ENCODE results near the gene BBS9.
"Not testable (repeated sequence)": the region's sequence is repeated elsewhere in the genome, so short reads cannot be mapped to it uniquely, and the experiment has no call there.

The BBS9 gene

DNA sequence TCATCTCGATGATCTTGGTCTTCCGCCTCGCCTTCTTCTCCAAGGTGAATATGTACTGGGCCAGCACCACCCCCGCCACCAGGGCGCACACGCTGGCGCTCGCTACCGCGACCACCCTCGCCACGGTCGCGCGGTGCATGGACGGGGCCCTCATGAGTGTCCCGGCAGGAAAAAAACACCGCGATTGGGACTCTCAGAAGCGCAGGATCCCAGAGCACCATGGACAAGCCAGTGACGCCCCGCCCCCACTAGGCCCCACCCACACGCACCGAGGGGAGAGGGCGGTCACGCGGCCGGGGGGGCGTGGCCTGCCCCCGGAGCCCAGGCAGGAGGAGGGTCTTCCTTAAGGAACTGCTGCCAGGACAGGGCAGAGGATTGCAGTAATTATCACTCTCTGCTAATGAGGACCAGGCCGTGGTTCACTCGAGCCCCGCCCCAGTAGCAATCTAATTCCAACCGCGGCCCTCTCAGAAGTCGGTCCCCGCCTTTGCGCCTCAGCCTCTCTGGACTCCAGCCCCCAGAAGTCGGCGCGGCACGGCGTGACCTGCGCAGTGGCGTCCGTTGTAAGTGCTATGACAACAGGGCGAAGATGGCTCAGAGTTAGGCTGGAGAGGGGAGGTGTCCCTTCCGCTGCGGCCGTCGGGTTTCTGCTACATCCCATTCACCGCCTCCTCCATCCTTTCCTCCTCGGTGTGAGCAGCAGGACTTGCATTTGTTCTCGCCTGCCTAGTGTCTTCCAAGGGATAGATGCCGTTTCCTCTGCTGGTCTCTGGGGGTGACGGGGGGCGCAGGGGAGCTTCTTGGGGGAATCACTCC, at the start of gene BBS9:
BBS9 (plus strand) TSS at position 575 of the 816 bp plus-strand sequence. CDS start 16,689 bp downstream, outside the sequence.
- no peak within 1 kb of the TSS for H3K27ac ChIP-seq (ENCODE audit: low read length)
- H3K36me3 ChIP-seq (ENCODE audit: control insufficient read depth, insufficient read depth, low read length) = no peaks in the 10 kb centered on the region
- H3K9me3 ChIP-seq (ENCODE audit: control insufficient read depth, insufficient read depth, low read length) = no peaks in the 10 kb centered on the region
- peak; percentile 88 for DNase-seq (ENCODE audit: low read depth, low spot score)
- no peaks in the 10 kb centered on the region for H3K27me3 ChIP-seq (ENCODE audit: control insufficient read depth, insufficient read depth, low read length)
- WGBS (ENCODE audit: insufficient coverage, insufficient read length) = no CpG with 5 or more reads among the region's 57 CpGs
- peak within 1 kb of the TSS; percentile 85 for H3K4me3 ChIP-seq (ENCODE audit: low read length)
- no peaks in the 10 kb centered on the region for H3K4me1 ChIP-seq (ENCODE audit: control insufficient read depth, insufficient read depth, low read length)

DNA sequence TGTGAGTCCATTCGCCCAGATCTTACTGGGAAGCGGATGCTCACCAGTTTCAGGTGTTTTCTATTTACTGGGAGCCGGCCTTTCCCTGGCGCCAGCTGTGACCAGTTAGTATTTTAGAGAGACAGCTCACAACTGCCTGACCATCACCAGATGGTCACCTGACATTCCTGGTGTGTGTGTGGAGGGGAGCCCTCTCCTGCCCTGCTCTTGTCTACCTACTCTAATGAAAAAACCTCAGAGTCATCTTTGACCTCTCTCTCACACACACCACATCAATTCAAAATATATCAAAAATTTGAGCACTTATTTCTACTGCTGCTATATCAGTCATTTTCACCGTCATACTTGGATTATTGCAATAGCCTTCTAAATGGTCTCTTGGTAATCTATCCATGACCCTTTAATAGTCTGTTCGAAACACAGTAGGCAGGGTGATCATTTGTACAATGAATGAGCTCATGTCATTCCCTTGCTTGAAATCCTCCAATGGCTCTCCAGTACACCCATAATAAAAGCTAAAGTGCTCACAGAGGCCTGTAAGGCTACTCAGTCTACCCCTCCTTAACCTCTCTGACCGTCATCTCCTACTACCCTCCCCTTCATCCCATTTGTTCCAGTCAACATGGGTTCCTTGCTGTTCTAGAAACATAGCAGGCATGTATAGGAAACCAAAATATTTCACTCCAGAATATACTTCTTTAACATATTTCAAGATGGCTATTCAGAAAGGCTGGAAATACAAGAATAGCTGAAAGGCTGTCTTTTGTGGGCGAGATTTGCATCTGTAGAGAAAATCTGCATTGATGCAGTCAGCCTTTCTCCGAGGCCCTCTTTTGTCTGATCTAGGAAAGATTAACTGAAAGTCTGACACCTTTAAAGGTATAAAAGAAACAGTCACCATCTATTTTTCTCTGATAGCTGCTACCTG, 49.3 kb upstream of the BBS9 start:
- peaks cover 6% of the 10 kb centered on the region for H3K4me1 ChIP-seq (ENCODE audit: control insufficient read depth, insufficient read depth, low read length)
- H3K27ac ChIP-seq (ENCODE audit: low read length) = no peak overlapping the region
- no peaks in the 10 kb centered on the region for H3K36me3 ChIP-seq (ENCODE audit: control insufficient read depth, insufficient read depth, low read length)
- WGBS (ENCODE audit: insufficient coverage, insufficient read length) = 100% methylated on average over 1 of the region's 9 CpGs
- H3K27me3 ChIP-seq (ENCODE audit: control insufficient read depth, insufficient read depth, low read length) = no peaks in the 10 kb centered on the region
- no peak for DNase-seq (ENCODE audit: low read depth, low spot score)
- H3K4me3 ChIP-seq (ENCODE audit: low read length) = no peak overlapping the region
- no peaks in the 10 kb centered on the region for H3K9me3 ChIP-seq (ENCODE audit: control insufficient read depth, insufficient read depth, low read length)

DNA sequence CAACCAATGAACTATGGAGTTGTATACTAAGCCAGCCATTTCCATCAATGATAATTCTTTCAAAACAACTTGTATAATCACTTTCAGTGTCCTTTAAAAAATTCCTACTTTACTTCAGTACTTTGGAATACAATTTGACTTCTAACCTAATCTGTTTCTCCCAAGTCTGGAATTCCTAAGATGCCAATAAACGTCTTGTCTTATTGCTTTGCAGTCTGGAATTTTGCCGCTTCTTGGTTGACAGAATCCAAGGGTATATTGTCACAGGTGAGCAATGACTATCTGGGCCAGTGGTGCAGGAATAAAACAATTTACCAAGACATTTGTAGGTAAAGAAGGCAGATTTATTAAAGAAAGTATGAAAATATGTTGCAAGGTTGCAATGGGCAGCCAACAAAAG, 42.0 kb upstream of the BBS9 start:
- Histone ChIP-seq H3K27ac (ENCODE audit: low read length) (no peak overlapping the region), H3K9me3 (ENCODE audit: control insufficient read depth, insufficient read depth, low read length) (no peaks in the 10 kb centered on the region), H3K4me3 (ENCODE audit: low read length) (no peak overlapping the region), H3K27me3 (ENCODE audit: control insufficient read depth, insufficient read depth, low read length) (no peaks in the 10 kb centered on the region), H3K36me3 (ENCODE audit: control insufficient read depth, insufficient read depth, low read length) (no peaks in the 10 kb centered on the region), H3K4me1 (ENCODE audit: control insufficient read depth, insufficient read depth, low read length) (no peaks in the 10 kb centered on the region)
- DNase-seq (ENCODE audit: low read depth, low spot score) = no peak
- no CpG with 5 or more reads among the region's 2 CpGs for WGBS (ENCODE audit: insufficient coverage, insufficient read length)

DNA sequence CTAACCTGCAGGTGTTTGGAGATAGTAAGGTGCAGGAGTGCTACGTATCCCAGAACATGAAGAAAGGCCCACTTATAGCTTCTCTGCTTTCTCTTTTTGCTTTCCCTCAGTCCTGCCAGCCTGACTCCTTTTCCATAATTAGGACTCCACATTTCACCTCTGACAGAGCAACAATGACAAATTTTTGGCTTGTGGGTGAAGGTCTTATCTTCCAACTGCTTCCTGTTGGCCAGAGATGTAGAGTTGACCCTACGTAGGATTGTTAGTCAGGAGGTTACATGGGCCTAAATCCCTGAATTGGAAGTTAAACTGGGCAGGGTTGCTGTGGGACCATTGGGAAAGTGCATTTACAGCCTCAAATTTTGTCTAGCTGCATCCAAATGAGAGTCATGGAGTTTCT, 41.5 kb upstream of the BBS9 start:
- no peaks in the 10 kb centered on the region for H3K36me3 ChIP-seq (ENCODE audit: control insufficient read depth, insufficient read depth, low read length)
- no peak overlapping the region for H3K27ac ChIP-seq (ENCODE audit: low read length)
- WGBS (ENCODE audit: insufficient coverage, insufficient read length) = no CpG with 5 or more reads among the region's 2 CpGs
- no peak overlapping the region for H3K4me3 ChIP-seq (ENCODE audit: low read length)
- no peaks in the 10 kb centered on the region for H3K9me3 ChIP-seq (ENCODE audit: control insufficient read depth, insufficient read depth, low read length)
- H3K4me1 ChIP-seq (ENCODE audit: control insufficient read depth, insufficient read depth, low read length) = no peaks in the 10 kb centered on the region
- H3K27me3 ChIP-seq (ENCODE audit: control insufficient read depth, insufficient read depth, low read length) = no peaks in the 10 kb centered on the region
- no peak for DNase-seq (ENCODE audit: low read depth, low spot score)

DNA sequence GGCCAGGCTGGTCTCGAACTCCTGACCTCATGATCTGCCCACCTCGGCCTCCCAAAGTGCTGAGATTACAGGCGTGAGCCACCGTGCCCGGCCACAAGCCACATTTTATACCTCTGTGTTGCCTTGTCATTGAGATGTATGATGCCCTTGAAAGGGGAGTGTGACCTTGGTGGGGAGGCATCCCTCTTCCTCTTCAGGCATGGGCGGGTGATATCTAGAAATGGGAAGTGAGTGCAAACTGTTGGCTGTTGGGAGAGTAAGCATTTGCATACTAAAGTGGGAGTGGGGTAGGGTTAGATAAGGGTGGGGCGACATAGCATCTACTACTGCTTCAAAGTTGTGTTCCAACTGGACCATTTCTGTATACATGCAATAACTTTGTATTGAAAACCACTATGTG, 40.2 kb upstream of the BBS9 start:
- H3K27ac ChIP-seq (ENCODE audit: low read length) = no peak overlapping the region
- WGBS (ENCODE audit: insufficient coverage, insufficient read length) = no CpG with 5 or more reads among the region's 7 CpGs
- H3K4me3 ChIP-seq (ENCODE audit: low read length) = no peak overlapping the region
- no peaks in the 10 kb centered on the region for H3K4me1 ChIP-seq (ENCODE audit: control insufficient read depth, insufficient read depth, low read length)
- no peaks in the 10 kb centered on the region for H3K27me3 ChIP-seq (ENCODE audit: control insufficient read depth, insufficient read depth, low read length)
- no peaks in the 10 kb centered on the region for H3K36me3 ChIP-seq (ENCODE audit: control insufficient read depth, insufficient read depth, low read length)
- no peak for DNase-seq (ENCODE audit: low read depth, low spot score)
- no peaks in the 10 kb centered on the region for H3K9me3 ChIP-seq (ENCODE audit: control insufficient read depth, insufficient read depth, low read length)

DNA sequence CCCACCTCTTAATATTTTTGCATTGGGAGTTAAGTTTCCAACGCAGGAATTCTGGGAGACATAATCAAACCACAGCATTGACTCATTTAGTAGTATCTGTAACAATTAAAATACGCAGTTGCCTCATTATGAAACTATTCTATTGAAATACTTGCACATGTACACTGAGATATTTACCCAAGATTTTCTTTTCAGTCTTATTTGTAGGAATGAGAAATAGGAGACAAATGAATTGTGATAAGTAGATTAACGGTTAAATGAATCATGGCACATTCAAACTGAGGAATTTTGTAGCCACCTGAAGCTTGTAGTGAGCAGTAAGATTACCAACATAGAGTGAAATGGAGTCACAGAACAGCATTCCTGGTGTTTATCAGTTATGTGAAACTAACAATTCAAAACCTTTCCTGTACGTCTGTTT, 38.2 kb upstream of the BBS9 start:
- no peaks in the 10 kb centered on the region for H3K9me3 ChIP-seq (ENCODE audit: control insufficient read depth, insufficient read depth, low read length)
- DNase-seq (ENCODE audit: low read depth, low spot score) = no peak
- H3K27ac ChIP-seq (ENCODE audit: low read length) = no peak overlapping the region
- WGBS (ENCODE audit: insufficient coverage, insufficient read length) = no CpG with 5 or more reads among the region's 4 CpGs
- H3K27me3 ChIP-seq (ENCODE audit: control insufficient read depth, insufficient read depth, low read length) = no peaks in the 10 kb centered on the region
- H3K4me1 ChIP-seq (ENCODE audit: control insufficient read depth, insufficient read depth, low read length) = no peaks in the 10 kb centered on the region
- no peaks in the 10 kb centered on the region for H3K36me3 ChIP-seq (ENCODE audit: control insufficient read depth, insufficient read depth, low read length)
- no peak overlapping the region for H3K4me3 ChIP-seq (ENCODE audit: low read length)

DNA sequence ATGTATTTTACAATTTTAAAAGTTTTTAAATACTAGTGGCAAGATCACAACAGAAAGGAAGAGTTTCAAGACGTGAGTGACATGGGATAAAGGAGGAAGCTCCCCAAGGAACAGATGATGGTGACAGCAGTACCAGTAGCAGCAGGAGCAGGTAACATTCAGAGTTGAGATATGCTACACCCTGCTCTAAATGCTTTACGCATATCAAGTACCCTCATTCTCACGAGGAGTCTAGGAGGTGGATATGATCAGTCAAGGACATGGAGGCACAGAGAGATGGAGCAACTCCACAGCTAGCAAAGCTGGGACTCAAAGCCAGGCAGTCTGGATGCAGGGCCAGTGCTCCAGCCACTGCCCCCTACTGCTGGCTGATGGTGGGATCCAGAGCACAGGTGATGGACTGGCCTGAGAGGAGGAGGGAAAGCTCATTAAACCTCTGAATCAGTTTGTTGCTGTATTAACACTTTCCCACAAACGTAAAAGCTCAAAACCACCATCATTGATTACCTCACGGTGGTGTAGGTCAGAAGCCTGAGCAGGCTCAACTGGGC, 37.6 kb upstream of the BBS9 start:
- DNase-seq (ENCODE audit: low read depth, low spot score) = no peak

DNA sequence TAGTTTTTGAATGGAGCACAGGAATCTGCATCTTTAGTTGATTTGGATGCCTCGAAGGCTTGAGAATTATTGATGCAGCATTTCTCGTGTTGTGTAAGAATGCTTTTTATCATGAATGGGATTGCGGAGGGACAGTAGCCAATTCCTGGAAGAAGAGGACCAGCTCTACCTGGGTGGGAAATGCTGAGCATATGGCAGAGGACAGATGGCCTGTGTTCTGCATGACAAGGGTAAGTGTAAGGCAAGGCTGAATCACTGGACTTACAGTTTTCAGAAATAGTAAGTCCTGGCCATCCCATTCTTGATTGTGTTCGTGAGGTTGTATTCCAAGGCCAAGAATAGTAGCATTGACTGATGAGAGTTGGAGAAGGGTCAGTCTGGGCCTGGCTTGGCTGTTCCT, 36.1 kb upstream of the BBS9 start:
- no peaks in the 10 kb centered on the region for H3K9me3 ChIP-seq (ENCODE audit: control insufficient read depth, insufficient read depth, low read length)
- H3K4me3 ChIP-seq (ENCODE audit: low read length) = no peak overlapping the region
- no peak for DNase-seq (ENCODE audit: low read depth, low spot score)
- no peak overlapping the region for H3K27ac ChIP-seq (ENCODE audit: low read length)
- WGBS (ENCODE audit: insufficient coverage, insufficient read length) = no CpG with 5 or more reads among the region's 4 CpGs
- H3K36me3 ChIP-seq (ENCODE audit: control insufficient read depth, insufficient read depth, low read length) = peaks cover under 1% of the 10 kb centered on the region; the same call in 1 of the 2 replicates
- no peaks in the 10 kb centered on the region for H3K27me3 ChIP-seq (ENCODE audit: control insufficient read depth, insufficient read depth, low read length)
- H3K4me1 ChIP-seq (ENCODE audit: control insufficient read depth, insufficient read depth, low read length) = no peaks in the 10 kb centered on the region

More for the DNA sequence above, 37.6 kb upstream of the BBS9 start:
- H3K9me3 ChIP-seq (ENCODE audit: control insufficient read depth, insufficient read depth, low read length) = no peaks in the 10 kb centered on the region
- no peaks in the 10 kb centered on the region for H3K27me3 ChIP-seq (ENCODE audit: control insufficient read depth, insufficient read depth, low read length)
- no peaks in the 10 kb centered on the region for H3K4me1 ChIP-seq (ENCODE audit: control insufficient read depth, insufficient read depth, low read length)
- H3K27ac ChIP-seq (ENCODE audit: low read length) = no peak overlapping the region
- WGBS (ENCODE audit: insufficient coverage, insufficient read length) = no CpG with 5 or more reads among the region's 5 CpGs
- no peak overlapping the region for H3K4me3 ChIP-seq (ENCODE audit: low read length)
- H3K36me3 ChIP-seq (ENCODE audit: control insufficient read depth, insufficient read depth, low read length) = no peaks in the 10 kb centered on the region; the same call in 1 of the 2 replicates

DNA sequence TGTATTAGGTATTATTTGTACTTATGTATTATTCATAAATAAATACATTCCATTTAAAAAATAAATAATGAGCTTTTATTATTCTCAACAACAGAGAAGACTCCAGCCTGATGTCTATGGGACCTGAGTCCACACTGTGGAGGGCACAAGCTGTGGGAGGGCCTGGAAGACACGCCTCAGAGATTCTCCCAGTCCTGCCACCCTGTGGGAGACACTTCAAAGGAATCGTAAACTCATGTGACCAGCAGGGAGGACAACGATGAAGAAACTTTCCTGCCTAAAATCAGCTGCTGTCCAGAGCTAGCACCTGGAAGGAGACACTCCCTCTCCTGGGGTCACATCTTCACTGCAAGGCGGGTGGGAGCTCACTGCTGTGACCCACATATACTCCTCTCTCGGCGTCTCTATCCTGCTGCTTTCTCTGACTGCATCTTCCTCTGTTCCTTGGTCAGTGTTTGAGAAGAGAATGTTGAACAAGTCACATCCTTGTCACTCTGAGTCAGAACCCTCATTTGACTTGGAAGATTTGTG, 34.6 kb upstream of the BBS9 start:
- not testable (repeated sequence) for H3K36me3 ChIP-seq (ENCODE audit: control insufficient read depth, insufficient read depth, low read length); H3K27ac ChIP-seq (ENCODE audit: low read length); H3K27me3 ChIP-seq (ENCODE audit: control insufficient read depth, insufficient read depth, low read length); DNase-seq (ENCODE audit: low read depth, low spot score); H3K9me3 ChIP-seq (ENCODE audit: control insufficient read depth, insufficient read depth, low read length); H3K4me1 ChIP-seq (ENCODE audit: control insufficient read depth, insufficient read depth, low read length); H3K4me3 ChIP-seq (ENCODE audit: low read length)
- no CpG with 5 or more reads among the region's 6 CpGs for WGBS (ENCODE audit: insufficient coverage, insufficient read length)

Measured in iPS DF 6.9 (cell line).